Parathyroid adenoma (tissue), 2 donors: Measurements from ENCODE around the gene DHRSX.

ENCODE experiments used
- H2AFZ ChIP-seq: fragments of 300-600 bp; sonication (generic); one replicate; pipeline ENCODE4 v1.7.0; 2017; ENCODE audit warnings: antibody characterized with exemption, mild to moderate bottlenecking
- H3K27ac ChIP-seq: fragments of 300-600 bp; sonication (generic); one replicate; pipeline ENCODE4 v1.7.0; 2017
- H3K27me3 ChIP-seq: fragments of 300-600 bp; sonication (generic); one replicate; pipeline ENCODE4 v1.7.0; 2017; ENCODE audit warnings: low read length; ENCODE audit not compliant: control insufficient read depth, insufficient read depth
- H3K36me3 ChIP-seq: fragments of 300-600 bp; sonication (generic); one replicate; pipeline ENCODE4 v1.7.0; 2017; ENCODE audit warnings: low read length; ENCODE audit not compliant: control insufficient read depth, insufficient read depth
- H3K4me1 ChIP-seq: fragments of 300-600 bp; sonication (generic); one replicate; pipeline ENCODE4 v1.7.0; 2017; ENCODE audit warnings: control low read depth
- H3K4me2 ChIP-seq: fragments of 300-600 bp; sonication (generic); one replicate; pipeline ENCODE4 v1.7.0; 2017; ENCODE audit warnings: low read length
- H3K4me3 ChIP-seq: fragments of 300-600 bp; sonication (generic); one replicate; pipeline ENCODE4 v1.7.0; 2017; ENCODE audit warnings: low read depth, low read length
- H3K79me2 ChIP-seq: fragments of 300-600 bp; sonication (generic); one replicate; pipeline ENCODE4 v1.7.0; 2017; ENCODE audit warnings: control low read depth
- H3K9ac ChIP-seq: fragments of 300-600 bp; sonication (generic); one replicate; pipeline ENCODE4 v1.7.0; 2017; ENCODE audit warnings: mild to moderate bottlenecking
- H3K9me3 ChIP-seq: fragments of 300-600 bp; sonication (generic); one replicate; pipeline ENCODE4 v1.7.0; 2017; ENCODE audit warnings: low read length; ENCODE audit not compliant: control insufficient read depth
- CTCF ChIP-seq: fragments of 300-600 bp; sonication (generic); IDR thresholded peaks from one replicate; pipeline ENCODE4 v1.7.0; 2017; ENCODE audit warnings: antibody characterized with exemption, mild to moderate bottlenecking
- donor health status: primary hyperparathyroidism.

DHRSX gene

GRCh38 chrX:2414384-2414783 is 86.4 kb downstream of the DHRSX start:
- Histone ChIP-seq H3K9me3 (no peaks in the 10 kb centered on the region), H3K4me2 (no peak overlapping the region), H2AFZ (no peak overlapping the region), H3K4me3 (no peak overlapping the region), H3K36me3 (no peaks in the 10 kb centered on the region), H3K9ac (no peak overlapping the region), H3K4me1 (no peaks in the 10 kb centered on the region), H3K27me3 (no peaks in the 10 kb centered on the region), H3K27ac (no peak overlapping the region), H3K79me2 (peaks cover 6% of the 10 kb centered on the region)
- TF ChIP-seq CTCF = no peak

GRCh38 chrX:2413969-2414368 is 86.8 kb downstream of the DHRSX start:
- Histone ChIP-seq H3K4me3 (no peak overlapping the region), H3K4me1 (no peaks in the 10 kb centered on the region), H3K27ac (no peak overlapping the region), H2AFZ (no peak overlapping the region), H3K27me3 (no peaks in the 10 kb centered on the region), H3K36me3 (no peaks in the 10 kb centered on the region), H3K4me2 (no peak overlapping the region), H3K9me3 (no peaks in the 10 kb centered on the region), H3K79me2 (peaks cover 6% of the 10 kb centered on the region), H3K9ac (no peak overlapping the region)
- TF ChIP-seq CTCF = no peak

- Histone ChIP-seq H3K27ac (no peak overlapping the region), H3K4me3 (no peak overlapping the region), H3K27me3 (no peaks in the 10 kb centered on the region), H3K36me3 (no peaks in the 10 kb centered on the region), H3K9me3 (no peaks in the 10 kb centered on the region), H3K4me2 (no peak overlapping the region), H3K9ac (no peak overlapping the region), H3K4me1 (no peaks in the 10 kb centered on the region), H3K79me2 (peaks cover 6% of the 10 kb centered on the region), H2AFZ (no peak overlapping the region)
- no peak for TF ChIP-seq CTCF
These were observed 88.6 kb downstream of the DHRSX start for GRCh38 chrX:2412131-2412530.

GRCh38 chrX:2410279-2411020 is 90.3 kb downstream of the DHRSX start:
- no peaks in the 10 kb centered on the region for H3K36me3 ChIP-seq
- no peak overlapping the region for H3K9ac ChIP-seq
- no peak overlapping the region for H2AFZ ChIP-seq
- no peak overlapping the region for H3K4me2 ChIP-seq
- no peak overlapping the region for H3K4me3 ChIP-seq
- H3K27ac ChIP-seq = no peak overlapping the region
- no peaks in the 10 kb centered on the region for H3K9me3 ChIP-seq
- H3K79me2 ChIP-seq = peaks cover 3% of the 10 kb centered on the region
- no peaks in the 10 kb centered on the region for H3K4me1 ChIP-seq
- TF ChIP-seq CTCF = no peak
- H3K27me3 ChIP-seq = no peaks in the 10 kb centered on the region

GRCh38 chrX:2409796-2410195 is 91.0 kb downstream of the DHRSX start:
- TF ChIP-seq CTCF = no peak
- H3K36me3 ChIP-seq = no peaks in the 10 kb centered on the region
- H3K4me3 ChIP-seq = no peak overlapping the region
- H2AFZ ChIP-seq = no peak overlapping the region
- H3K4me1 ChIP-seq = no peaks in the 10 kb centered on the region
- H3K4me2 ChIP-seq = no peak overlapping the region
- H3K27me3 ChIP-seq = no peaks in the 10 kb centered on the region
- H3K27ac ChIP-seq = no peak overlapping the region
- no peak overlapping the region for H3K9ac ChIP-seq
- H3K9me3 ChIP-seq = no peaks in the 10 kb centered on the region
- no peaks in the 10 kb centered on the region for H3K79me2 ChIP-seq
